A673 (cell line): ENCODE results near the gene CBX2.

Source experiments
- CTCF ChIP-seq: fragments of 300-800, 200-600 bp; sonication (generic); conservative IDR thresholded peaks from 2 replicates; pipeline ENCODE4 v1.5.1; 2017; ENCODE audit warnings: low read depth, mild to moderate bottlenecking, antibody characterized with exemption, low read length, moderate library complexity, mixed read lengths
- EZH2 ChIP-seq: fragments of 200-600 bp; sonication (generic); IDR thresholded peaks from 2 replicates; pipeline ENCODE4 v1.6.1; 2017; ENCODE audit warnings: borderline replicate concordance, low read depth, mild to moderate bottlenecking, mixed read lengths, antibody characterized with exemption, low read length; ENCODE audit not compliant: poor library complexity, severe bottlenecking

- TF ChIP-seq CTCF (no peak), EZH2 (no peak)
These were observed 40.2 kb downstream of the CBX2 start for GRCh38 chr17:79818026-79818758.
